ENCODE results near the gene VIM.

Gene VIM

GRCh38 chr10:17213646-17214349, 14.2 kb upstream of the VIM start:
- in situ Hi-C loops (cut with HindIII; ENCODE audit: low sequenced_read_pairs): loop anchor here (25.0 kb wide), 1 partner anchor 201 kb away; no protein-coding TSS in a partner anchor
- DNase-seq (ENCODE audit: low read depth): no peak
- no peak for TF ChIP-seq CTCF (IDR thresholded peaks at IDR 0.05; ENCODE audit: low read depth, low read length, missing control alignments)
- H3K4me3 ChIP-seq (ENCODE audit: low read depth, low read length): no peak overlapping the region

- in situ Hi-C loops (cut with HindIII; ENCODE audit: low sequenced_read_pairs): loop anchor here (25.0 kb wide), 1 partner anchor 202 kb away; no protein-coding TSS in a partner anchor
- TF ChIP-seq CTCF (IDR thresholded peaks at IDR 0.05; ENCODE audit: low read depth, low read length, missing control alignments): no peak
- H3K4me3 ChIP-seq (ENCODE audit: low read depth, low read length): peak overlapping the region; percentile 18
- DNase-seq (ENCODE audit: low read depth): no peak
Observed at GRCh38 chr10:17214526-17214925, 13.5 kb upstream of the VIM start.

- in situ Hi-C loops (cut with HindIII; ENCODE audit: low sequenced_read_pairs): loop anchor here (25.0 kb wide), 1 partner anchor 203 kb away; no protein-coding TSS in a partner anchor
- peak overlapping the region; percentile 18 for H3K4me3 ChIP-seq (ENCODE audit: low read depth, low read length)
Observed at GRCh38 chr10:17214971-17215781, 12.9 kb upstream of the VIM start.

GRCh38 chr10:17215782-17216122, 12.3 kb upstream of the VIM start:
- in situ Hi-C loops (cut with HindIII; ENCODE audit: low sequenced_read_pairs): loop anchor here (25.0 kb wide), 1 partner anchor 203 kb away; no protein-coding TSS in a partner anchor
- H3K4me3 ChIP-seq (ENCODE audit: low read depth, low read length): no peak overlapping the region
- no peak for TF ChIP-seq CTCF (IDR thresholded peaks at IDR 0.05; ENCODE audit: low read depth, low read length, missing control alignments)
- DNase-seq (ENCODE audit: low read depth): no peak

More at GRCh38 chr10:17214971-17215781, 12.9 kb upstream of the VIM start:
- DNase-seq (ENCODE audit: low read depth): peak; percentile 98
- no peak for TF ChIP-seq CTCF (IDR thresholded peaks at IDR 0.05; ENCODE audit: low read depth, low read length, missing control alignments)

- no peak for TF ChIP-seq CTCF (IDR thresholded peaks at IDR 0.05; ENCODE audit: low read depth, low read length, missing control alignments)
- no peak overlapping the region for H3K4me3 ChIP-seq (ENCODE audit: low read depth, low read length)
- peak; percentile 84 for DNase-seq (ENCODE audit: low read depth)
- in situ Hi-C loops (cut with HindIII; ENCODE audit: low sequenced_read_pairs): loop anchor here (25.0 kb wide), 1 partner anchor 204 kb away; no protein-coding TSS in a partner anchor
Observed at GRCh38 chr10:17216217-17216900, 11.7 kb upstream of the VIM start.

- H3K4me3 ChIP-seq (ENCODE audit: low read depth, low read length): no peak overlapping the region
- in situ Hi-C loops (cut with HindIII; ENCODE audit: low sequenced_read_pairs): loop anchor here (25.0 kb wide), 1 partner anchor 205 kb away; no protein-coding TSS in a partner anchor
- no peak for TF ChIP-seq CTCF (IDR thresholded peaks at IDR 0.05; ENCODE audit: low read depth, low read length, missing control alignments)
- no peak for DNase-seq (ENCODE audit: low read depth)
Observed at GRCh38 chr10:17216901-17217395, 11.1 kb upstream of the VIM start.

Data from astrocyte of the cerebellum (primary cell).